ENCODE results near the gene CALN1.
A peak's percentile ranks its signal among the peaks of the same experiment; 100 is the strongest.

The CALN1 gene

DNA sequence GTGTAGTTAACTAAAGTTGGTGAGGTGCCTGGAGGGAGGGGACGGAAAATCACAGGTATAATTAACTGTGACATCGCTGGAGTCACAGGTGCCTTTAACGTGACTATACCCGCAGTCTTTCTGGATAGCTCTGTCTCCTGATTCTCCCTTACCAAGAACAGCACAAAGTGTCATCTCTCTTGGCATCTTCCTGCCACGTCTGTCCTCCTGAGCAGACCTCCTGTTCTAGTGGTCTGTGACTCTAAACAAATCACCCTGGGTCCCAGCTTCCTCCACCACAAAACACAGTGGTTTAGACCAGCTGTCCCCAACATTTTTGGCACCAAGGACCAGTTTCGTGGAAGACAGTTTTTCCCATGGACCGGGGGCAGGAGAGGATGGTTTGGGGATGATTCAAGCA, 90.5 kb downstream of the CALN1 start:
- DNase-seq = no peak

DNA sequence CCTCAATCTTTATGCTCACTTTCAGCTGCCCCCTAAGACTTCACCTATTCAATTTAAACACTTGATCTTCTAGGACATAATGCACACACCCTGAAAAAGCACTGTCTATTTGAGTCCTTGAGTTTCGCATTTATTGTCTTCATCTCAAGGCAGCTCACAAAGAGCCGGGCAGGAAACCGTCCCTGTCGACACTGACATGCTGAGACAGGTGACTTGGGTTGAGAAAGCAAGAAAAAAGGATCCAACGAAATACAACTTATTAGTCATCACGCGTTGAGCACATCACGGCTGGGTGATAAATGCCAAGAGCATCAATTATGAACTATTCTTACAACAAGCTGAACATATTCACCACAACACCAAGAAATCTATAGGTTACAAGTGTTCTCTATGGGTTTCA, 91.1 kb downstream of the CALN1 start:
- no peak for DNase-seq

GRCh38 chr7:72317341-72317740, 94.8 kb downstream of the CALN1 start:
- no peak for DNase-seq

GRCh38 chr7:72316148-72316547, 96.0 kb downstream of the CALN1 start:
- DNase-seq = no peak

- DNase-seq = no peak
Observed at GRCh38 chr7:72313906-72314305, 98.2 kb downstream of the CALN1 start.

DNA sequence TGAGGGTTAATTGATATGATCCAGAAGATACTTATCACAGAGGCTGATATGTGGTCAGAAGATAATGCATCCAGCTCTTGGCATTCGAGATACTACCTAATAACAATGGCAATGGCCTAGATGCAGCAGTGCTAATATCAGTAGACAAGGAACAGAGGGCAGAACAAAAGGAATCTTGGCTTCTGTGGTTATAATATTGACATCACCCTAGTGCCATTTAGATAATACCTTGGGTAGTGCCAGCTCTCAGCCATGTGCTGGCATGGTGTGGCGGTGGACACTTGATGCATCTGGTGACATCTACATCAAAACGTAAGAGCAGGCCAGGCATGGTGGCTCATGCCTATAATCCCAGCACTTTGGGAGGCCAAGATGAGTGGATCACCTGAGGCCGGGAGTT, 101.8 kb downstream of the CALN1 start:
- no peak for DNase-seq

DNA sequence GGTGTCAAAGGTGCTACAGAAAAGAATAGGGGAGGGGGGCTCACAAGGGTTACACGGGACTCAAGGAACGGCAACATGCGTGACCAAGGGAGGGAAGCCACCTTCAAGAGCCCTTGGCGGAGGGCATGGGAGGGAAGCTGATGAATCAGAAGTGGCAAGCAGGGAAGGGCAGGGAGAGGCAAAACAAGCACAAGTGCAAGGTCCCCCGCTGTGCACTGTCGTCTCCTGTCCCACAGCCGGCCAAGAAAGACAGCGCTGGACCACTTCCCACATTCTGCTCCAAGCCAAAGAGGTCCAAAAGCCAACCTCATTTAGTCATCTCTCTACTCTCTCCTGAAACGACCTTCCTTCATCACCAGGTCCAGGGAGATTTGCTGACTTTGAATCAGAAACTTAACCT, 102.7 kb downstream of the CALN1 start:
- DNase-seq = no peak

- DNase-seq = no peak
Observed at GRCh38 chr7:72308986-72309385, 103.2 kb downstream of the CALN1 start.

- DNase-seq = no peak
Observed at GRCh38 chr7:72307566-72307965, 104.6 kb downstream of the CALN1 start.

GRCh38 chr7:72298912-72299311, 113.2 kb downstream of the CALN1 start:
- DNase-seq = no peak

GRCh38 chr7:72298091-72298490, 114.0 kb downstream of the CALN1 start:
- DNase-seq = no peak

DNA sequence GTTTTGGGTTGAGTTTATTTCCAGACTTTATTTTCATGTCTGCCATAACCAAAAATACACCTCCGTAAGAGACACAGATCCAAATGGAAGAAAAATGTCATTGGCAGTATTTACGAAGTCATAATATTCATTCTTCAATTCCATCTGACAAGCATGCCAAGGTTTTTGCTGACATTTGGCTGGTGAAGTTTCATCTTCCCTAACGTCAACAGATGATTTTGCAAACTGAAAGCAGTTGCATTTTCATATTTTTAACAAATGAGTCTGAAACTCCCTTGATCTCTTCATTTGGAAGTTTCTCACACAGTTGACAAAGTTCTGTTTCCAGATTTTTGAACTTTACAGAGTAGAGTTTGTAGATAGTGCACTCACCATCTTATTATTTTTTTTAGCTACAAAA, 114.5 kb downstream of the CALN1 start:
- DNase-seq = no peak

DNA sequence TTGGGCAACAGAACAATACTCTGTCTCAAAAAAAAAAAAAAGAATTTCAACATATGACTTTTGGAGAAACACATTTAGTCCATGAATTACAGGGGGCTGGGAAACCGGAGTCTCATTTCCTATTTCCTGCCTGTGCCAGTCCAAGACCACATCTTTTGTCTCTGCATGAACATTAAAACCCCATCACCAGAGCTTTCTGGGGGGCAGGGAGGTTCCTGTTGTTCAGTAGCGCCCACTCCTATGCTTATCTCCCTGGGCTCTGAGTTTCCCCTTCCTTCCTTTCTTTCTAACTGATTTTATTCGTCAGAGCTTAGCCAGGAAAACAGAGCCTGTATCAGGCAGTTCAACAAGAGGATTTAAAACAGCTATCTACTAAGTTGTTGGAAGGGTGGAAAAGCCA, 119.3 kb downstream of the CALN1 start:
- no peak for DNase-seq

DNA sequence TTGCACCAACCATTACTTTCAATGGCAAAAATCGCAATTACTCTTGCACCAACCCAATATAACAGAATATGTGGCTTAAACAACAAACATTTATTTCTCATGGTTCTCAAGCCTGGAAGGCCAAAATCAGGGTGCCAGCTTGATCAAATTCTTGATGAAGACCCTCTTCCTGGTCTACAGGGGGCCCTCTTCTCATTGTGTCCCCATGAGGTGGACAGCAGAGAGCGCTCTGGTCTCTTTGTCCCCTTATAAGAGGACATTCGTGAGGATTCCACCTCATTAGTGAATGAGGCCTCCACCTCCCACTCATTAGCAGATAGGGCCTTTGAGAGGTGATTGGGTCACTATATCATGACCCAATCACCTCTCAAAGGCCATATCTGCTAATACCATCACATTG, 120.0 kb downstream of the CALN1 start:
- DNase-seq = no peak

- no peak for DNase-seq
Observed at GRCh38 chr7:72286519-72286918, 125.6 kb downstream of the CALN1 start.

DNA sequence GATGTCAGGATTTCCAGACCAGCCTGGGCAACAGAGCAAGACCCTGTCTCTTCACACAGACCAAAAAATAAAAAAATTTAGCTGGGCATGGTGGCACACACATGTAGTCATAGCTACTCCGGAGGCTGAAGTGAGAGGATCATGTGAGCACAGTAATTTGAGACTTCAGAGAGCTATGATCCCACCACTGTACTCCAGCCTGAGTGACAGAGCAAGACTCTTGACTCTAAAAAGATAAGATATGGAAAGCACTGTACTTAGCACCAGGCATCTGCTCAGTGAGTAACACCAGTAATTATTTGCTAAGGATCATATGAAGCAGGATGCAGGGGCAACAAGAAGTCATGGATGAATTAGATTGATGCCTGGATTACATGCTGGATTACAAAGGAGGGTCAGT, 128.8 kb downstream of the CALN1 start:
- no peak for DNase-seq

DNA sequence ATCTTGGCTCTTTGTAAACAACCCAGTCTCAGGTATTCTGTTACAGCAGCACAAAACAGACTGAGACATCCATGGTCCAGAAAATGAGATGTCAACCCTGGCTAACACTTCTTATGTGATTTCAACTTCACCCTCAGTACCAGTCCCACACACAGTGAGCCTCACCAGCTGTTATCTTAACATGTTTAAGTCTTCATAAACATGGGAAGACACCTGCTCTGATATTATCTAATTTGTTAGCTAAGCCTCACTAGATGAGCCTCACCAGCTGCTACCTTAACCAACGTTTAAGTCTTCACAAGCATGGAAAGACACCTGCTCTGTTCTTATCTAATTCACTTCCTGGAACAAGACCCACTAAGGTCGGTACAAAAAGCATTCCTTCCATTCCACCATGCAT, 130.8 kb downstream of the CALN1 start:
- no peak for DNase-seq

DNA sequence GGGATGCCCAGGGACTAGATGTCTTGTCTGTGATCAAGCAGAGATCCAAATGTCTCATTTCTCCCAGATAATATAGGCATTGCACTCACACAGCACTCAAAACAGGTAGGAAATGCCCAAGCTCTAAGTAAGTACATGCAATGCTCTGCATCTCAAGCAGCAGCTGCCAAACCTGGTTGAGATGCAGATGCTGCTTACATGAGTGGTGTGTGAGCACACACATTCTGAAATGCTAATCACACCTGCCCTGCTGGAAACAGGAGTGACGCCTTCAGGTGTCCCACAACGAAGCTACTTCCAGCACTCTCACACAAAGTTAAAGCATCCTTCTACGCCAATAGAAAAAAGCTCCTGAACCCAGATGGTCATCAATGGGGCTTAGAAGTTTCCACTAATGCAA, 132.9 kb downstream of the CALN1 start:
- DNase-seq = no peak

DNA sequence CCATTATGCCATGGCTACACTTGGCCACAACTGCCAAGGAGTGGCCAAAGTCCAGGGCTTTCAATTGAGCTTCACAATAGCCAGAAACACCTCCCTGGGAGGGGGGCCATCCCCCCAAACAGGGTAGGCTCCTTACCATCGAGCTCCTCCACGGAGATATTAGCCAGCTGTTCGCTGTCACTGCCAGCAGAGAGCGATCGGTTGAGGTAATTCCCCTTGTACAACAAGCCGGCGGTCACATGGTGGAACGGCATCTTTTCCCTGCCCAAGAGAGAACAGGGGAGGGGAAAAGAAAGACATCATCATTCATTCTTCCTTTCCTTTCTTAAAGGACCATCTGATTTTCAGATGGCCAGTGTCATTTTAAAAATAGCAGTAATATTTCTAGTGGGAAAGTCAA, 133.6 kb downstream of the CALN1 start:
- DNase-seq = no peak

DNA sequence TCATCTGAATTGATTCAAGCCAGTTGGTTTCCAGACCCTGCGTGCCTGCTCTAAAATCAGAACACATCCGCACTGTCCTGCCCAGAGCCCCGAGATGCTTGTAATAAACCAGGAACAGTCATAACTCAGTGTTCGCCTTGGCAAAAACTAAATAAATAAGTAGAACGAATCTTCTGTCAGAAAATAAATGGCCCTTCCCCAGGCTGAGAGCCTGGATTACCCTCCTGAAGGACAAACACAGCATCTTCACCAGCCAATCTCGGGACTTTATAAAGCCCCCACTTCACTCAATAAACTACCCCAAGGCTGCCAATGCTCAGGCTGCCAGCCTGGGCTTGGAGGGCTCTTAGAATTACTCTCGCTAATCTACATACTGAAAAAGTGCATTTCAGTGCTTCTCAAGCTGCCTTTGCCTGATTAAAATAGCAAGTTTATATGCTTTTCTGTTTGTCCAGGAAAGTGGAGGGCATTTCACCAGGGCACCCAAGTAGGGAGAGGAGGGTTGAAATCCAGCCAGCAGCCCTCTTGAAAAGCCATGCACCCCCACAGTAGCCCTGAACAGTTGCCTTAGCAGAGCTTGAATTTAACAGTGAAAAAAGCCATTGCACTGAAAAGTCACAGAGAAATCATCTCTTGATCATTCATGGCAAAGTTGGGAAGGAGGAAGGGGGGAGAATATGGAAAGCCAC, 136.6 kb downstream of the CALN1 start:
- no peak for DNase-seq

- DNase-seq = no peak
Observed at GRCh38 chr7:72272479-72272878, 139.7 kb downstream of the CALN1 start.

GRCh38 chr7:72268796-72269195, 143.3 kb downstream of the CALN1 start:
- peak; percentile 20 to 65 for DNase-seq

GRCh38 chr7:72268090-72268489, 144.0 kb downstream of the CALN1 start:
- DNase-seq = no peak

GRCh38 chr7:72267291-72267800, 144.8 kb downstream of the CALN1 start:
- no peak for DNase-seq

GRCh38 chr7:72266771-72267170, 145.4 kb downstream of the CALN1 start:
- DNase-seq = no peak
